ENCODE measurements around the gene CFAP97D2. TPM values are rescaled to one million over a fixed set of nuclear protein-coding genes. Genes with fewer than 3 reads are reported as not detected.

Gene CFAP97D2
- total RNA-seq, 1 experiment from 2014 or later = not detected

DNA sequence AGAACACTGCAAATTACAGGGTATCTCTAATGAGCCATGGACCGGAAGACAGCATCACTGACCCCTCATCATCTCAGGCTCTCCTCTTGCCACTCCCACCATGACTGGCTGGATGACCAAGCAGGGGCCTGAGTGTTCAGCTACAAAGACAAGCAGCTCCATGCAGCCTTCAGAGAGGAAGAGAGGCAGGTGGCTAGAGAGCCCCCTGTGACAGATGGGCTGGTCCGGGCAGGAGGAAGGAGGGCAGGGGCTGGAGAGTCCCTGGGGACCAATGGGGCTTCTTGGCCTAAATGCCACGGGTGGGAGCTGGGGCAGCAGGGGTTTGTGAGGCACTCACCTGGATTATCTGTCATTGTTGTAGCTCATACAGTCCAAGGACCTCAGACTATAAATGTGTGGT, 33.8 kb upstream of the CFAP97D2 start:
- no peak for TF ChIP-seq CTCF (IDR thresholded peaks at IDR 0.05; ENCODE audit: insufficient read depth in 1 of 2, low read depth in 1 of 2, low read length in 1 of 2, severe bottlenecking in 1 of 2, unreplicated experiment in 1 of 2)
- Mint-ChIP-seq H3K27ac (ENCODE audit: unreplicated experiment) (no peak overlapping the region), H3K4me3 (ENCODE audit: unreplicated experiment) (no peak overlapping the region), H3K9me3 (ENCODE audit: unreplicated experiment) (no peaks in the 10 kb centered on the region), H3K36me3 (ENCODE audit: insufficient read depth, unreplicated experiment) (no peaks in the 10 kb centered on the region), H3K4me1 (ENCODE audit: low read depth, unreplicated experiment) (no peaks in the 10 kb centered on the region), H3K27me3 (ENCODE audit: insufficient read depth, unreplicated experiment) (peaks cover 3% of the 10 kb centered on the region)
- H3K4me3 ChIP-seq (ENCODE audit: low read depth, low read length) = no peak overlapping the region
- BruUV-seq (replicated peaks) = no TSS peak
- CTCF ChIA-PET = interaction anchor here (0.6 kb wide), 1 partner anchor 165 kb away, joined by 3 read pairs; no protein-coding TSS in a partner anchor
- intact Hi-C loops (cut with micrococcal nuclease; ENCODE audit: unreplicated experiment) = no loop called here
- POLR2A ChIA-PET = interaction anchor here (0.5 kb wide), 1 partner anchor 137 kb away, joined by 3 read pairs; no protein-coding TSS in a partner anchor
- H3K27me3 ChIP-seq (replicated peaks; ENCODE audit: control insufficient read depth, insufficient read depth, low read length) = no peaks in the 10 kb centered on the region
- peak in 1 of 2 experiments; percentile 21 for DNase-seq
- no peaks in the 10 kb centered on the region for H3K4me1 ChIP-seq
- no peaks in the 10 kb centered on the region for H3K36me3 ChIP-seq (ENCODE audit: control insufficient read depth, insufficient read depth, low read length)
- no peaks in the 10 kb centered on the region for H3K9me3 ChIP-seq

GRCh38 chr13:114145722-114146121, 33.3 kb upstream of the CFAP97D2 start:
- POLR2A ChIA-PET = no interaction called here

GRCh38 chr13:114146173-114146572, 32.9 kb upstream of the CFAP97D2 start:
- ChIA-PET POLR2A (interaction anchor here (0.6 kb wide), 1 partner anchor 80 kb away, joined by 4 read pairs; no protein-coding TSS in a partner anchor), CTCF (no interaction called here)
- no peak overlapping the region for H3K4me3 ChIP-seq (ENCODE audit: low read depth, low read length)
- H3K36me3 ChIP-seq (ENCODE audit: control insufficient read depth, insufficient read depth, low read length) = no peaks in the 10 kb centered on the region
- H3K27me3 Mint-ChIP-seq (ENCODE audit: insufficient read depth, unreplicated experiment) = peaks cover 3% of the 10 kb centered on the region
- H3K27ac Mint-ChIP-seq (ENCODE audit: unreplicated experiment) = no peak overlapping the region
- H3K27me3 ChIP-seq (replicated peaks; ENCODE audit: control insufficient read depth, insufficient read depth, low read length) = no peaks in the 10 kb centered on the region
- no peaks in the 10 kb centered on the region for H3K4me1 ChIP-seq
- peak in 1 of 2 experiments; percentile 6 for DNase-seq
- H3K9me3 Mint-ChIP-seq (ENCODE audit: unreplicated experiment) = no peaks in the 10 kb centered on the region
- TF ChIP-seq CTCF (IDR thresholded peaks at IDR 0.05; ENCODE audit: insufficient read depth in 1 of 2, low read depth in 1 of 2, low read length in 1 of 2, severe bottlenecking in 1 of 2, unreplicated experiment in 1 of 2) = no peak
- intact Hi-C loops (cut with micrococcal nuclease; ENCODE audit: unreplicated experiment) = no loop called here
- H3K4me1 Mint-ChIP-seq (ENCODE audit: low read depth, unreplicated experiment) = no peaks in the 10 kb centered on the region
- no peak overlapping the region for H3K4me3 Mint-ChIP-seq (ENCODE audit: unreplicated experiment)
- BruUV-seq (replicated peaks) = no TSS peak
- H3K9me3 ChIP-seq = no peaks in the 10 kb centered on the region
- no peaks in the 10 kb centered on the region for H3K36me3 Mint-ChIP-seq (ENCODE audit: insufficient read depth, unreplicated experiment)

More at GRCh38 chr13:114145722-114146121, 33.3 kb upstream of the CFAP97D2 start:
- Histone ChIP-seq H3K36me3 (ENCODE audit: control insufficient read depth, insufficient read depth, low read length) (no peaks in the 10 kb centered on the region), H3K4me1 (no peaks in the 10 kb centered on the region), H3K27me3 (replicated peaks; ENCODE audit: control insufficient read depth, insufficient read depth, low read length) (no peaks in the 10 kb centered on the region), H3K9me3 (no peaks in the 10 kb centered on the region), H3K4me3 (ENCODE audit: low read depth, low read length) (no peak overlapping the region)
- Mint-ChIP-seq H3K9me3 (ENCODE audit: unreplicated experiment) (no peaks in the 10 kb centered on the region), H3K4me1 (ENCODE audit: low read depth, unreplicated experiment) (no peaks in the 10 kb centered on the region), H3K27ac (ENCODE audit: unreplicated experiment) (no peak overlapping the region), H3K27me3 (ENCODE audit: insufficient read depth, unreplicated experiment) (peaks cover 3% of the 10 kb centered on the region), H3K36me3 (ENCODE audit: insufficient read depth, unreplicated experiment) (no peaks in the 10 kb centered on the region), H3K4me3 (ENCODE audit: unreplicated experiment) (no peak overlapping the region)
- CTCF ChIA-PET = interaction anchor here (0.6 kb wide), 1 partner anchor 165 kb away, joined by 3 read pairs; no protein-coding TSS in a partner anchor
- intact Hi-C loops (cut with micrococcal nuclease; ENCODE audit: unreplicated experiment) = no loop called here
- BruUV-seq (replicated peaks) = no TSS peak
- TF ChIP-seq CTCF (IDR thresholded peaks at IDR 0.05; ENCODE audit: insufficient read depth in 1 of 2, low read depth in 1 of 2, low read length in 1 of 2, severe bottlenecking in 1 of 2, unreplicated experiment in 1 of 2) = no peak
- DNase-seq = peak in 1 of 2 experiments; percentile 19
